HepG2 (cell line): ENCODE measurements around the gene NEDD4L. TPM values are rescaled to one million over a fixed set of nuclear protein-coding genes. Genes with fewer than 3 reads are reported as not detected.

Experiments used
- AKAP8 ChIP-seq: sonication (generic); formaldehyde crosslinking; IDR thresholded peaks from 2 replicates; pipeline ENCODE4 v1.5.1; 2020; ENCODE audit warnings: mild to moderate bottlenecking, missing genetic modification reagents
- BCL6 ChIP-seq: IDR thresholded peaks from 2 replicates; pipeline ENCODE4 v1.6.1; 2016; ENCODE audit warnings: missing genetic modification reagents, missing compliant biosample characterization
- BRF2 ChIP-seq: sonication (generic); formaldehyde crosslinking; IDR thresholded peaks from 2 replicates; pipeline ENCODE4 v1.8.1; 2022; ENCODE audit warnings: mild to moderate bottlenecking, missing genetic modification reagents
- GATA4 ChIP-seq: sonication (generic); IDR thresholded peaks from 2 replicates; pipeline ENCODE4 v1.6.1; 2016; ENCODE audit warnings: antibody characterized with exemption, low read depth, borderline replicate concordance
- IRF2 ChIP-seq: IDR thresholded peaks from 2 replicates; pipeline ENCODE4 v1.6.1; 2018; ENCODE audit warnings: missing genetic modification reagents, missing compliant biosample characterization
- PHF5A ChIP-seq: IDR thresholded peaks from one replicate; pipeline ENCODE4 v1.6.1; 2018; ENCODE audit warnings: low read depth, missing genetic modification reagents; ENCODE audit not compliant: unreplicated experiment
- REST ChIP-seq, 2 experiments: IDR thresholded peaks; 2 replicates each; pipeline ENCODE4 v1.6.1; 2011 to 2012; ENCODE audit warnings: low read length in 2 of 2, borderline replicate concordance in 1 of 2, low read depth in 1 of 2, mild to moderate bottlenecking in 1 of 2, moderate library complexity in 1 of 2
- SOX13 ChIP-seq, 3 experiments: fragments of 450-650 bp in 1 of 3; sonication (generic) in 1 of 3; formaldehyde crosslinking in 1 of 3; IDR thresholded peaks in 2 of 3; conservative IDR thresholded peaks in 1 of 3; 2 replicates each; pipeline versions ENCODE4 v1.5.0 to v1.6.1; 2016 to 2020; ENCODE audit warnings: antibody characterized with exemption in 1 of 3, mild to moderate bottlenecking in 1 of 3, missing compliant biosample characterization in 1 of 3, missing genetic modification reagents in 1 of 3, moderate library complexity in 1 of 3
- SOX6 ChIP-seq, 2 experiments: fragments of 450-650 bp in 1 of 2; sonication (generic) in 1 of 2; formaldehyde crosslinking in 1 of 2; IDR thresholded peaks; 2 replicates each; pipeline versions ENCODE4 v1.4.0 to v1.6.1; 2017 to 2020; ENCODE audit warnings: antibody characterized with exemption in 1 of 2, mild to moderate bottlenecking in 1 of 2, missing genetic modification reagents in 1 of 2
- TEAD2 ChIP-seq: sonication (generic); formaldehyde crosslinking; IDR thresholded peaks from 2 replicates; pipeline ENCODE4 v1.9.0; 2021; ENCODE audit warnings: missing genetic modification reagents
- ZBTB25 ChIP-seq: IDR thresholded peaks from 2 replicates; pipeline ENCODE4 v1.6.1; 2018; ENCODE audit warnings: missing genetic modification reagents
- ZFP62 ChIP-seq: sonication (generic); formaldehyde crosslinking; IDR thresholded peaks from 2 replicates; pipeline ENCODE4 v1.4.0; 2020; ENCODE audit warnings: missing genetic modification reagents
- ZNF142 ChIP-seq: sonication (generic); formaldehyde crosslinking; IDR thresholded peaks from 2 replicates; pipeline ENCODE4 v1.4.0; 2020; ENCODE audit warnings: missing genetic modification reagents
- ZNF30 ChIP-seq: sonication (generic); formaldehyde crosslinking; IDR thresholded peaks from 2 replicates; pipeline ENCODE4 v1.5.0; 2020; ENCODE audit warnings: mild to moderate bottlenecking, missing genetic modification reagents
- polyA plus RNA-seq, 8 experiments: library from polyadenylated mRNA; depleted of rRNA in 3 of 8; stranded (reverse) in 7 of 8; unstranded in 1 of 8; fragments of >200 nt; fragmentation: Illumina TruSeq in 4 of 8; extraction: Trizol in 4 of 8; gene quantifications; 2 replicates each; pipeline versions ENCODE4 v1.2.1 to v1.2.3, GENCODE V29; 2011 to 2016; ENCODE audit warnings: low read depth in 4 of 8, missing spikeins in 1 of 8, mixed read lengths in 1 of 8; ENCODE audit not compliant: insufficient read depth in 1 of 8
- total RNA-seq, 5 experiments: library from RNA; depleted of rRNA; stranded (reverse); fragments of >200 nt; fragmentation: Illumina TruSeq; extraction: Trizol; gene quantifications; 2 replicates each; pipeline ENCODE4 v1.2.3, GENCODE V29; 2016; ENCODE audit warnings: low read depth in 1 of 5

NEDD4L gene
- total and polyA plus RNA-seq, 2 of the 13 experiments (the other 11 are each of a cell fraction or from before 2014, with no cell fraction given) = 168 to 390 TPM

GRCh38 chr18:58223717-58224424, 179.8 kb downstream of the NEDD4L start (continued):
- TF ChIP-seq ZBTB25 (no peak), TEAD2 (no peak), AKAP8 (CRISPR knock-in tag) (no peak), REST (IDR thresholded peaks at IDR 0.05; ENCODE audit: borderline replicate concordance in 1 of 2, low read depth in 1 of 2, low read length in 2 of 2) (no peak), PHF5A (CRISPR knock-in tag) (no peak), BCL6 (CRISPR knock-in tag) (peak; percentile 59), SOX6 (IDR thresholded peaks at IDR 0.05) (no peak), SOX6 (CRISPR knock-in tag; IDR thresholded peaks at IDR 0.05) (peak; percentile 63), ZNF30 (CRISPR knock-in tag) (no peak), BRF2 (CRISPR knock-in tag) (no peak), GATA4 (no peak), IRF2 (CRISPR knock-in tag) (no peak), ZFP62 (CRISPR knock-in tag) (no peak), ZNF142 (CRISPR knock-in tag) (no peak), SOX13 (IDR thresholded peaks at IDR 0.05) (no peak), SOX13 (CRISPR knock-in tag; conservative IDR thresholded peaks at IDR 0.05 in 1 of 2, IDR thresholded peaks at IDR 0.05 in 1 of 2) (no peak)
